Activated CD4-positive, CD25-positive, alpha-beta regulatory T cell treated with anti-CD3 and anti-CD28 coated beads, Interleukin-2, amount 50 U/mL, for 24 hours (primary cell): ENCODE results near the gene CTPS1.

Experiments used
- ATAC-seq, 2 donors: fragments of 150-1000 bp; cut with Tn5 transposase; one replicate each; pipeline ENCODE4 v1.10.0; 2021; ENCODE audit warnings: mild to moderate bottlenecking in 1 of 2, moderate library complexity in 1 of 2

CTPS1 gene

GRCh38 chr1:41028034-41028642 lies 48.6 kb downstream of the CTPS1 start:
- ATAC-seq, result no peak

GRCh38 chr1:41030872-41031616 lies 51.5 kb downstream of the CTPS1 start:
- no peak for ATAC-seq

DNA sequence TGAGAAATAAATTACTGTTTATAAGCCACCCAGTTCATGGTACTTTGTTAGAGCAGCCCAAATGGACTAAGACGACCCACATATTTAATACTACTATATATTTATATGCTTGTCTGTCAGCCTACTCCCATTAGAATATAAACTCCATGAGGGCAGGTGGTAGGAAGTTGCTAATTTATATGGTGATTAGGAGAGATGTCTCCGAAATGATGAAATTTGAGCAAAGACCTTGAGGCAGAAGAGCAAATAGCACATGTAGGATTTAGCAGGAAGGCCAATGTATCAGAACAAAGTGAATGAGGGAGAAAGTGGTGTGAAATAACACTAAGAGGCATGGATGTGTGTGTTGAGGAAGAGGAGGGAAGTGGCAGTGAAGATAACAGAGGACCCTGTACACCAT lies 52.7 kb downstream of the CTPS1 start:
- no peak for ATAC-seq

- ATAC-seq, result no peak
Measured at GRCh38 chr1:41033272-41033671, 53.8 kb downstream of the CTPS1 start.

GRCh38 chr1:41037116-41037903 lies 57.8 kb downstream of the CTPS1 start:
- ATAC-seq, result no peak

DNA sequence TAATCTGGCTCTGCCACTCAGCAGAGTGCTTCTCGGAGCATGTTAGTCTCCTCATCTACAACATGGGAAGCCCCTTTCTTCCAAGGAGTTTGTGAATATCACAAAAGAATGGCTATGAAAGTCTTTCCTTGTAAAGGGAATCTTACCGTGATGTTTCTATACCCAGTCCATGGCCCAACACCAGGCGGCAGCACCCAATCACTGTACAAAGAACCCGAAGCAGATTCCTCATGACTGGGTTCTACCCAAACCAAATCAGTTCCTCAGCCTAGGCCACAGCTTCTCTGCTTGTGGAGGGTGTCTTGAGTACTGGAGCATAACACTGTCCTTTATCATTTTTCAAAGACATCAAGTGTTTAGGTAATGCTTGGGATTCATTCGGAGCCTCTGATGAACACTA lies 58.6 kb downstream of the CTPS1 start:
- no peak for ATAC-seq

- ATAC-seq, result no peak
Measured at GRCh38 chr1:41041614-41042270, 62.2 kb downstream of the CTPS1 start.

GRCh38 chr1:41044187-41044586 lies 64.7 kb downstream of the CTPS1 start:
- ATAC-seq, result no peak

DNA sequence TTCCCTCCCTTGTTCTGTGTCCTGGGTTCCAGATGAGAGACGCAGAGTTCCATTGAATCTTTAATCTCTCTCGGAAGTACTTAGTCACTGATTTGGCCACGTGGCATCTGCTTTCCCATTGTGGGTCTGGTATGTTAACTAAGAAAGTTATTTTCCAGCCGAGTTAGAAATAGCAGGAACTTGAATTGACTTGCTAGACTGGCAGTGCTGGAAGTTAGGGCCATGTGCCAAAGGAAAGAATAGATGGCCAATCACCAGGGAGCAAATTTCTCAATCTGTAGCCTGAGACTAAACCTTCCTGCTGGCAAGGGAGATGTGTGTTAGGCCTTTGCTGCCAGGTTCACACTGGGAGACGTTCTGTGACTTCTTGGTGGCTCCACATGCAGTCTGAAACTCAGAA lies 66.2 kb downstream of the CTPS1 start:
- no peak for ATAC-seq

GRCh38 chr1:41046347-41046775 lies 66.9 kb downstream of the CTPS1 start:
- ATAC-seq, result no peak

DNA sequence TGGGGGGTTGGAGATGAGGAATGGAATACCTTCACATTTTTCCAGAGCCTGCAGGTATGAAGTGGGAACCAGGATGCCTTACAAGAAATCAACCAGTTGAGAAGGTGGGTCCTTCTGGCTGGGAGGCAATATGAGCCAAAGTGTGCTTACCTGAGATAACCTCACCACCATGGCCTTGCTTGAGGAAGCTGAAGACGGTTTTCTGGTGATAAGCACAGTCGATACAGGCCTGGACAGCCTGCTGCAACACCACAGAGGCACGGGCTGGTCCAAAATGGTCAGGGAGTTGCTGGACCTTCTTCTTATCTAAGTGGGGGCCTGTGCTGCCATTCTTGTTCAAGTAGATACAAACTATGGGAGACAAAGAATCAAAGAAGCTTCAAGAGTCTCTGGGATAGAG lies 69.0 kb downstream of the CTPS1 start:
- no peak for ATAC-seq

- no peak for ATAC-seq
Measured at GRCh38 chr1:41051022-41051421, 71.5 kb downstream of the CTPS1 start.

GRCh38 chr1:41053316-41053715 lies 73.8 kb downstream of the CTPS1 start:
- ATAC-seq, result no peak

- no peak for ATAC-seq
Measured at GRCh38 chr1:41056907-41057306, 77.4 kb downstream of the CTPS1 start.
